HG03439 (cell line): ENCODE measurements around the gene DALRD3.

Source experiments
- ATAC-seq: cut with Tn5 transposase; IDR thresholded peaks from one replicate; pipeline ENCODE4 v1.9.1; 2021; ENCODE audit warnings: mild to moderate bottlenecking, moderate library complexity; ENCODE audit not compliant: unreplicated experiment

DALRD3 gene

DNA sequence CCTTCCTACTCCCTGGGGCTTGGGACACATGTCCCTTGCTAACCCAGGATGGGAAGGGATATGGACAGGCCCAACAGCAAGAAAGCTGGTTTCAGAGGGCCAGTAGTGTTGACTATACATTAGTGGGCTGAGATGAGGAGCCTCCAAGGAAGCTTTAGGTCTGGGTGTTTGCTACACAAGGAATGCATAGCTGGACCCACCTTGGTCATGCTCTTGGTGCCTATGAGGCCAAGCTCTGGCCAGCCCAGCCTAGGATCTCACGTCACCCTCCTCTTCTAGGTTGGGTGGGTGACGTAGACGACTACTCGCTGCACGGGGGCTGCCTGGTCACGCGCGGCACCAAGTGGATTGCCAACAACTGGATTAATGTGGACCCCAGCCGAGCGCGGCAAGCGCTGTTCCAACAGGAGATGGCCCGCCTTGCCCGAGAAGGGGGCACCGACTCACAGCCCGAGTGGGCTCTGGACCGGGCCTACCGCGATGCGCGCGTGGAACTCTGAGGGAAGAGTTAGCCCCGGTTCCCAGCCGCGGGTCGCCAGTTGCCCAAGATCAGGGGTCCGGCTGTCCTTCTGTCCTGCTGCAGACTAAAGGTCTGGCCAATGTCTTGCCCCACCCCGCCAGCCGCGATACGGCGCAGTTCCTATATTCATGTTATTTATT, 11.8 kb downstream of the DALRD3 start:
- ATAC-seq, result no peak

DNA sequence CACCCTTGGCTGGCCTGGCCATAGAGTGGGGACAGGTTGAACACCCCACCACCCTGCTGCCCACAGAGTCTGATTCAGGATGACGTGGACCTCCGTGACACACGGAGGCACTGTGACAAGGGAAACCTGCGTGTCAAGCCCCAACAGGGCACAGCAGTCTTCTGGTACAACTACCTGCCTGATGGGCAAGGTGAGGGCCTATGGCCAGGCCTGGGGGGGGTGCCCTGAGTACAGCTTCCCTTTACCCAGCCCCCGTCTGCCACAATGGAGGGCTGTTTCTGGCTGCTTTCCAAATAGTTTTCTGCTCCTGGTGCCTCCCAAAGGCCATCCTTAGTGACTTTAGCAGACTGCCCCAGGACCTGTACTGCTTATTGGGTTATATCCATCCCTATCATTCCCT, 12.4 kb downstream of the DALRD3 start:
- no peak for ATAC-seq

DNA sequence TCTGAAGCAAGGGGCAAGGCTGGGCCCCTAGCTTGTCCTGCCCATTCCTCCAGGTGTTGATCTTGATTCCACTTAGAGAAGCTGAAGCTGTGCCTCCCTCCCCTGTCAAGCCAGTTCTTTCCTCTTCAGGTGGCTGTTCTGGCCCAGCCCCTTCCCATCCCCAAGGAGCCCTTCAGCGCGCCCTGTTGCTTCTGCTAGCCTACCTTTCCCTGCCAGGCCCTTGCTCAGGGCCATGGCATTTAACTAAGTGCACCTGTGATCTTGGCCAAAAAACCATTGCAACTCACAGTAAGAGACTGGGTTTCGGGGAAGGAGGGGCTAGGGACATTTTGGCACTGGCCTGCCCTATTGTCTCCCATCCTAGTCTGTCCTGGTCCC, 13.1 kb downstream of the DALRD3 start:
- ATAC-seq, result no peak

DNA sequence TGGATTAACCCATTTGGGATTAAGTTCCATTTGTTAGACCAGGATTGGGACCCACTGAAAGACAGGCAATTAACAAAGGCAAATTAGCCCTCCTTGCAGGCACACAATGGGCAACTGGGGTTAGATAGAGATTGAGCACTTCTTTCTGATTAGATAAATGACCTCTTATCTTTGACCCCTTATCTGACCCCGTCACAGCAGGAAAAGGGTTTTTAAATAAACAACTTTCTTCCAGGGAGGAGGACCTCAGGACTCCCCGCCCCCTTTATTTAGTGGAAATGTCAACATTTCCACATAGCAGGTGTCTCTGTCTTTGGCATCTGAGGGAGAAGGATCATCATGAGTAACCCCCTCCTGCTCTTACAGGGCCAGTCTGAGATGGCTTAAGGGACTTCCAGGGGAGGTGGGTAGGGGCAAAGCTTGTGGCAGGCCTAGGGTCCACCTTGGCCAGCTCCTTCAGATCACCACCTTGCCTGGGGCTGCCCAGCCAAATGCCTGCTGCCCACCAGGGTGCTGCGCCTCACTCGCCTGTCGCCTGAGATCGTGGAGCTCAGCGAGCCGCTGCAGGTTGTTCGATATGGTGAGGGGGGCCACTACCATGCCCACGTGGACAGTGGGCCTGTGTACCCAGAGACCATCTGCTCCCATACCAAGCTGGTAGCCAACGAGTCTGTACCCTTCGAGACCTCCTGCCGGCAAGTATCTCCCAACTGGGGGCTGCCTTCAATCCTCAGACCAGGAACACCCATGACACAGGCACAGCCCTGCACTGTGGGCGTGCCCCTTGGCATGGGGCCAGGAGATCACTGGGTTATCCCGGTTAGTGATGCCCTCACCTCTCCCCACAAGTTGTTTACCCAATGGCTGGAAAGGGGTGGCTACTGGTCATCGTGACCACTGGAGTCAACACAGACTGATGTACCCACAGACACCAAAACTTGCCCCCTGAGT, 13.8 kb downstream of the DALRD3 start:
- no peak for ATAC-seq

DNA sequence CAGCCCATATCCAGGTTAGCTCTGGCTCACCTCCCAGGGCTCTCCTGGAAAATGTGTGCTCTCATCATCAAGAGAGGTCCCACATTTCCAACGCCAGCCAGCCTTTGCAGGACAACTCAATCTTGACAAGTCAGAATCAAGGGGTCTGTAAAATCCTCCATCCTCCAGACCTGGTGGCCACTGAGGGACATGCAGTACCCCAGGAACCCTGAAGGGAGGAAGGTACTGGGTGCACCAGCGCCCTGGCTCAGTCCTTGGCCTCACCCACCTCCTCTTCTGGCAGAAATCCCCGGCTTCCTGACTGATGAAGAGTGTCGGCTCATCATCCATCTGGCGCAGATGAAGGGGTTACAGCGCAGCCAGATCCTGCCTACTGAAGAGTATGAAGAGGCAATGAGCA, 17.2 kb downstream of the DALRD3 start:
- no peak for ATAC-seq

DNA sequence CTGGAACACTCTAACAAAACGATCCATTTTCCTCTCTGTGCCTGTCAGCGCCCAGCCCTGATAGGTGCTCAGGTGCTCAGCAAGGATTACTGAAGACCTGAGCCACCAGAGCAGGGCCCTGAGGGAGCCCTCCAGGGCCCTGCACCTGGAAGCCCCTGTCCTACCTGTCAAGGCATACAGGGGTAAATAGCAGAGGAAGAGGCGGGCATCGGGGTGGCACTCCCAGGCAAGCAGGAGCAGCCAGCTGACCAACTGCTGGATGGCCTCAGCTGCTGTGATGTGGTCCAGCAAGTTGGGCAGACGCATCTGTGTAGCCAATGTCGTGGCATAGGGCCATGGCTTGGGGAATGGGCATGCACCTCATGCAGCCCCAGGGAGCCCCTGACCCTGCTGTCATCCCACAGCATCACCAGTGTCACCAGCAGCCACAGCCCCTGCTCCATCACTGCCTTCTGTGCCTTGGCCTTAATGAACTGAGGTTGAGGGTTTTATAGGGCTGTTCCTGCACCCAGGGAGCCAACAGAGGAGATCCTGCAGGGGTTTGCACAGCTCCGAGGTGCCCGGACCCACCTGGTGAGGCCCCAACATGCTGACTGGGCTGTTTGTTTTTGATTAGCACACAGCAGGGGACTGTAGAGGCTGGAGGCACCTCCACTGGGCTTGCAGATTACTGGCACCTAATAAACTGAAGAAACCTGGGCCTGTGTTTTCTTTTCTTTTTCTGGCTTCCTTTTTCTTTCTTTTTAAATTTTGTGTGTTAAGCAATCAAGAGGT, 19.1 kb downstream of the DALRD3 start:
- ATAC-seq, result no peak

DNA sequence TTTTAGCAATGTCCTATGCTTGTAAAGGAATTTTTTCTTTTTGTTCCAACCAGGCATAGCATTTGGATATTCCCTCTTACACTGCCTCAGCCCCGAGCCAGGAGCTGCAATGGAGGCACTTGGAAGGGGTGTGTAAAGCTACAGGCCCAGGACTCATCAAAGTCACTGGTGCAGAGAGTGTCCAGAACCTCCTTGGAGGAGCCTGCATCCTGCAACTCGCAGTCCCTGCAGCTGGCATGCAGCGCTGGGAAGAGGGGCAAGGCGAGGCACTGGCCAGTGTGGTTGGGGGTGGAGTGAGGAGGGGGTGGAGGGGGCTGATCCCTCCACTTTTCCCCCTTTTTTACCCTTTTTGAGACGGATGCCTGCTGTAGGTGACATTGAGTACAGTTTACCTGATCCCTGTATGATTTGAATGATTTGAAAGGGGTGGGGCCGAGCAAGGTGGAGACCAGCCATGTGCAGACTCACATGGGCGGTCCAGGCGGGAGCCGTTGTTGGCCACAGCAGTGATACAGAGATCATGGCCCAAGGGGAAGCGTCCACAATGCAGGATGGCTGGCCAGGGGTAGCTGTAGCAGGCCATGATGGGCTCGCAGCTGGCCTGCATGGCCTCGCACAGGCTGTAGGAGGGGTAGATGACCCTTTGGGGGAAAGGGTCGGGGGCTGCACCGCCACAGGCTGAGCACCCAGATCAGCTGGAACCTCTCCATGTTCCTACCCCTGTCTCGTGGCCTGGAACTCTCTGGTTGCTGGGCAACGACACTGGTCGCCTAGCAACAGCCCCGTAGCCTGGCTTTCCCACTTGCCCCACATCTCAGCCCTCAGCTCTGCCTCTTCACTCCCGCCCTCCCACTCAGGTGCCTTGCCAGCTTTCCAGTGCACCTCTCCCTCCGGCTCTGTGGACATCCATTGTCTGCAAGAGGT, 20.4 kb downstream of the DALRD3 start:
- ATAC-seq, result no peak

DNA sequence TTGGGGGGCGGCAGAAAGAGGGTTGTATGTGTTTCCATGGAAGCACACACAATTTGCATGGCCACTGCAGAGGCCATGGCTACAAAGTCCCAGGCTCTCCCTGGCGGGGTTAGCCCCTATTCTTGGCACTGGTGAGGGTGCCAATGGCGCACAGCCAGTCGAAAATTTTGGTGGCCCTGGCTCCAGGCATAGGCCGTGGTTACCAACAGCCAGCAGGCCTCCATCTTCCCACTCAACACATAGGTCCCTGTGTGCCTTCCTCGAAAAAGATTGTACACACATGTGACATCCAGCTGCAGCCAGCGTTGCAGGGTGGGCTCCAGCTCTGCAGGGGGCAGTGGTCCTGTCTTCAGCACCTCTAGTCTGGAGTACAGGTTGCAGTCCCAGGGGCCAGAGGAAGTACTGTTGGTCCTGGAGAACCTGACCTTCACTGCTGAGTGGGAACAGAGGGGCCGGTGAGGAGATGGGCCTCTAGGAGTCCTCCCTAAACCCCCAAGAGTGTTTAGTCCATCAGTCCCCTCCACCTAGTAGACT, 21.2 kb downstream of the DALRD3 start:
- no peak for ATAC-seq

DNA sequence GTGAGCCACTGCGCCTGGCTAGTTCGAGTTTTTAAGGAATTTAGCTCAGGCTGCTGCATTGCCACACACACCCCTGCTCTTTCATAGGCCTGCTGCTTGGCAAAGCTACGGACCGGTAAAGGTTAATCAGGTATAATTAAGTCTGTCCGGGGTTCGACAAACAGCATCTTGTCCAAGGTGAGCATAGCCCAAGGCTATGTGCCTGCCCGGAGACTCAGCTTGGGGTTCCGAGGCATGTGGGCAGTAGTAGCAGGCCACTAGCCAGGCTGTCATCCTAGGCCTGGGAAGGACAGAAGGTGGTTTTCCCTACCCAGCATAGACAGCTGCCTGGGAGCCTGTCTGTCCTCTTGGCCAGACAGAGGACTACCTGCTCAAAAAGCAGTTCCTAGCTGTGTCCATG, 21.7 kb downstream of the DALRD3 start:
- no peak for ATAC-seq

DNA sequence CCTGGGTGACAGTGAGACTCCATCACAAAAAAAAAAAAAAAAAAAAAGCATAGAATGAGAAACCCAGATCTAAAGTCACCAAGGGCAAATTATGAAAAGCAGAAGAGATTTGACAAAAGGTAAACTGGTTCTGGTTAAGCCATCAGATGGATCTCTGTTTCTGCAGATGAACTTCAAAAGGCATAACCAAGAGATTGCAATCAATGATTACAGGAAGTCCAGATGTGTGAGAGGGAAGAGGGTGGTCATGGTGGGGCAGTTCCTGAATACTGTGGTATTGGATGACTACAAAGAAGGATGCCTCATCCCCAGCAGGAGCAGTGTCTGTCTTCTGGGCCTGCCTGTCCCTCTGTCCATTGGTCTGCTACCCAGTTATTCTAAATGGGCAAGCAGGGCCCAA, 24.5 kb downstream of the DALRD3 start:
- ATAC-seq, result no peak

DNA sequence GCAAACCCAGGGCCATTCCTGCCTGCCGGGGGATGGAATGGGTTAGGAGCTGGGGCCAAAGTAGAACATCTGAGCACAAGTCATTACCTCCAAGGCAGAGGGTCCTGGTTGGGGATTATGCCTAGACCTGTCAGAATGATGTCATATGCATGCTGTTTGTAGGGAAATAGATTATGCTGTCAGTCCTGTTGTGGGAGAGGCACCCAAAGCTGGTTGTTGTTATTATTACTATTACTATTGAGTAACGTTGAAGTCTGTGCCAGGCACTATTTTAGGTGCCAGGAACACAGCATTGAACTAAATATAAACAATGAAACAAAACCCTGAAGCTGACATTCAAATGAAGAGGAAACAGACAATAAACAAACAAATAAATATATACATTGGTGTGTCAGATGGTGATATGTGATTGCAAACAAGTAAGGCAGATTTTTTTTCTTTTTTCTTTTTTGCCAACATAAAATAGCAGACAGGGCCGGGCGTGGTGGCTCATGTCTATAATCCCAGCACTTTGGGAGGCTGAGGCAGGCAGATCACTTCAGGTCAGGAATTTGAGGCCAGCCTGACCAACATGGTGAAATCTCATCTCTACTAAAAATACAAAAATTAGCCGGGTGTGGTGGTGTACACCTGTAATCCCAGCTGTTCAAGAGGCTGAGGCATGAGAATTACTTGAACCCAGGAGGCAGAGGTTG, 26.4 kb downstream of the DALRD3 start:
- ATAC-seq, result no peak

DNA sequence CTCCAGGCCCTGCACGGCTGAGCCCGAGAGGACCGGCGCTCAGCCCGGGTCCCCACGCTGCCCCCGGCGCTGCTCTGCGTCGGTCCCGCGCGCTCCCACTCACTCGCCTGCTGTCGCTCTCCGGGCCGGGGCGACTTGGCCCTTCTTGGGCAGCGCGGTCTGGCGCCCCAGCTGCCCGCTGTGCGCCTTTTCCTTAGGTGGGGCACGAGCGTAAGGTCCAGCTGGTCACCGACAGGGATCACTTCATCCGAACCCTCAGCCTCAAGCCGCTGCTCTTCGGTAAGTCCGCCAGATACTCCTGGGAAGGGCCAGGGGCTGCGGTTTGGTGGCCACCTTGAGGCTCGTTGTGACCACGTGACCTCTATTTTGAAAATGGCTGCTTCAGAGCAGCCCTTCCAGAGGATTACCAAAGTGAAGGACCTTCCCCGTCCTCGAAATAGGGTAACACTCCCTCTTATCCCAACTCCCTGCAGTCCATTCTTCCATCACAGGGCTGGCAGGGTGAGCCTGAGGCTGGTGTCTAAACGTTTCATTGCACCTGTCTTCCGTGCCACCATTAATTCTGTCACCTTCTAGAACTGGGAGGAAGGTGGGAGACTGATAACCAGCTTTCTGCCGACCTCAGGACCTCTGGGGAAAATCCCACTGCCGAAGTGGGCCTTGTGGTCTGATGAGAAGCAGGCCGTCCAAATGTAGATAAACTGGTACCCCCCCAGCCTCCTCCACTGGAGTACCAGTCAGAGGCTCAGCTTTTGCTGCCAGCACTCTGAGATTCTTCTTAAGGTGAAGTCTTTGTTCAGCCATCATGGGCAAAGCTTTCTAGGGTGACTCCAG, 27.5 kb downstream of the DALRD3 start:
- ATAC-seq, result peak; percentile 25

DNA sequence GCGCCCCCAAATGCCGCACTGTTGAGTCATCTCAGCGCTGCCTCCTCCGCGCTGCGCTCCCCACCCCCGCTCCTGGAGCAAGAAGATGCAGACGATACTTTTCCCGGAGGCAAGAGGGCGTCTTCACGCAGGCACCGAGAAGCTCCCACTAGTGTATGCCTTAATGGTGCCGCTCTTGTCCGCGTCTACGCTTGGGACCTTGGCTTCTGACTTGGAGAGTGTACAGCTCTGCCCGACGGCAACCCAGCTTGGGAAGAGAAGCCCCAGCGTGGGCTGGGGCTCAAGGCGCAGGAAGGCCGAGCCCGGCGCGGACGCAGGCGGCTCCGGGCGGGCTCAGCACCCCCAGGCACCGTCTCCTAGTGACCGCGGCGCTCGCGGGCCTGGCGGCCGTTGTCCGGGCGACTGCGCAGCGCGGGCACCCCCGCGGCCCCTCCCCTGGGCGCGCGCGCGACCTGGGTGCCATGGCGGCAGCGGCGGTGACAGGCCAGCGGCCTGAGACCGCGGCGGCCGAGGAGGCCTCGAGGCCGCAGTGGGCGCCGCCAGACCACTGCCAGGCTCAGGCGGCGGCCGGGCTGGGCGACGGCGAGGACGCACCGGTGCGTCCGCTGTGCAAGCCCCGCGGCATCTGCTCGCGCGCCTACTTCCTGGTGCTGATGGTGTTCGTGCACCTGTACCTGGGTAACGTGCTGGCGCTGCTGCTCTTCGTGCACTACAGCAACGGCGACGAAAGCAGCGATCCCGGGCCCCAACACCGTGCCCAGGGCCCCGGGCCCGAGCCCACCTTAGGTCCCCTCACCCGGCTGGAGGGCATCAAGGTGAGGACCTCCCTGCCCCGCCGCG, 28.4 kb downstream of the DALRD3 start, which contains the start of gene P4HTM:
Gene P4HTM, plus strand, starts transcription at position 446 of the 840 bp plus-strand sequence. Its CDS starts 16 bp downstream, at position 462.
- ATAC-seq, result peak; percentile 47

DNA sequence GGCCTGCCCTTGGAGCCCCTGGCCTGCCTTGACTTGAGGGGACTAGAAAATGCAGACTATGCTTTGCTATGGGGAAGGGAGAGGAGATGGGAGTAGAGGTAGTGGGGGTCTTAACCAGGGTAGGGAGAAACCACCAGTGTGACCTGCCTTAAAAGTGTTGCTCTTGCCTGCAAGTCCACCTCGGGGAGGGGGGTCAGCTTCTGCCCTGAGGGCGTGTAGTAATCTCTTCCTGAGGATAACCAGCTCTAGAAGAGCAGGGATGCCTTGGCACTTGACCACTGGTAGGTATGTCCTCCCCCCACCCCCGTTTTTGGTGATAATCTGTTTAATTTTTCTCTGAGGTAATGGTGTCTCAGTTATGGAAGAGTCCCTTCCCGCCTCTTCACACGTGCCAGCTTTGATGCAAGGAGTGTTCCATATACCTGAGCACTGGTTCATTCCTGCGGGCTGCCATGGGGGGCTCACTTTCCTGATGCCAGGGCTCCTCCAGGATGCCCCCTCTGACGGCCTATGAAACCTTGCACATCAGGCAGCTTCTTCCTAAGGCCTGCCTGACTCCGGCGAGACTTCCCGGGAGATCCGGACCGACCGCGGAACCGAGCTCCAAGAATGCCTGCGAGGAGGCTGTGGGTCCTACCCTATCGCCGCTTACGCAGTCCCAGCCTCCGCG, 29.1 kb downstream of the DALRD3 start:
- no peak for ATAC-seq

DNA sequence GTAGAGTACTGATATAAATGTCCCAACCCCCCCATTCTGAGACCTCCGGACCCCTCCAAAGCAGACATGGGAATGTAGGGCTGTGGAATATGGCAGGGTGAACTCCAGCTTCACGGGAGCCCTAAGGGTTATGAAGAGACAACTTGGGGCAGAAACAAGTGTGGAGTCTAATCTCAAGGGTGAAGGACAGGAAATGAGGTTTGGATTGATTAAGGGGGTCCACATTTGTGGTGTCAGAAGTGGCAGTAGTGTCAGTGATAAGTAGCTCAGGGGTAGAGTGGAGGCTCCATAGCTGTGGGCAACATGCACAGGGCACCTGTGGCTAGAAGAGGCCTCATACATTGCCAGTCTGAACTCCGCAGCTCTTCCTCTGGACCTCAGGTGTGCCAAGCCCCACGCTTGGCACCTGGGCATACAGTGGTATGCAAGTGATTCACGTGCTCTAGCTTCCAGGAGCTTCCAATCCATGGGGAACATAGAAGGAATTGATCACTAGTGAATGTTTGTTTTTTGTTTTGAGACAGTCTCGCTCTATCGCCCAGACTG, 32.5 kb downstream of the DALRD3 start:
- ATAC-seq, result no peak

DNA sequence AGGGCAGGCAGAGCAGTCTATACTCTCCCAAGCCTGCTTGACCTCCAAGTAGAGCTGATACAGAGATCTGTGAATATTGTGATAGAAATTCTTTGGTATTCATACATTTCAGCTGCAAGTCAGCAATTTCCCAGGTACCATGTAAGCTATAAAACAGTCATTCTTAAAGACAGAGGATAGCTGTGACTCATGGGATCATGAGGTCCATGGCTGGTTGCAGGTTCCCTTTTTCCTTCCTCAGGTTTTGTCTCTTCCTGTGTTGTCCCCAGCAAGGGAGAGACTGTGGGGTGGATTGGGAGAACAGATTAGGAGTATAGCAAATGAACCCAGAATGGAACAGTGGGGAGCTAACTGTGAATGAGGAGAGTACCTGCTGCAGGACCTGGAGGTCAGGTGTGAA, 33.7 kb downstream of the DALRD3 start:
- no peak for ATAC-seq

DNA sequence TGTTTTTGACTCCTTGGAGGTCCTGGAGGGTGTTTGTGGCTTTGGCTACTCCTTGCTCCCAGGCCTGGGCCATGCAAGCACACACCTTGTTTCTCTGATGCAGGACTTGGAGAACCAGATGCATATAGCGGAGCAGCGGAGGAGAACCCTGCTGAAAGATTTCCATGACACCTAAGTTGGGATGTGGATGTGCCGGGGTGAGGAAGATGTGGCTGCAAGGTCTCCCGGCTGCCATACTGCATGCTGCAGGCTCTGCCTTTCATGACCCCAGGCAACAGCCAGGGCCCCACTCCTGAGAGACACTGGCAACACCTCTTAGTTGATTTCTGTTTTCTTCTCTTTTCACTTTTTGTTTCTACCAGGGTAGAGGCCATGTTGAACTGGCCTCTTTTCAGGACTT, 35.3 kb downstream of the DALRD3 start:
- ATAC-seq, result no peak
